HG02884 (cell line): ENCODE results near the gene CHAC2.
"Not testable (repeated sequence)": the region's sequence is repeated elsewhere in the genome, so short reads cannot be mapped to it uniquely, and the experiment has no call there.

Experiments used
- ATAC-seq: cut with Tn5 transposase; IDR thresholded peaks from one replicate; pipeline ENCODE4 v1.9.1; 2021; ENCODE audit warnings: mild to moderate bottlenecking, moderate library complexity; ENCODE audit not compliant: unreplicated experiment

The CHAC2 gene

DNA sequence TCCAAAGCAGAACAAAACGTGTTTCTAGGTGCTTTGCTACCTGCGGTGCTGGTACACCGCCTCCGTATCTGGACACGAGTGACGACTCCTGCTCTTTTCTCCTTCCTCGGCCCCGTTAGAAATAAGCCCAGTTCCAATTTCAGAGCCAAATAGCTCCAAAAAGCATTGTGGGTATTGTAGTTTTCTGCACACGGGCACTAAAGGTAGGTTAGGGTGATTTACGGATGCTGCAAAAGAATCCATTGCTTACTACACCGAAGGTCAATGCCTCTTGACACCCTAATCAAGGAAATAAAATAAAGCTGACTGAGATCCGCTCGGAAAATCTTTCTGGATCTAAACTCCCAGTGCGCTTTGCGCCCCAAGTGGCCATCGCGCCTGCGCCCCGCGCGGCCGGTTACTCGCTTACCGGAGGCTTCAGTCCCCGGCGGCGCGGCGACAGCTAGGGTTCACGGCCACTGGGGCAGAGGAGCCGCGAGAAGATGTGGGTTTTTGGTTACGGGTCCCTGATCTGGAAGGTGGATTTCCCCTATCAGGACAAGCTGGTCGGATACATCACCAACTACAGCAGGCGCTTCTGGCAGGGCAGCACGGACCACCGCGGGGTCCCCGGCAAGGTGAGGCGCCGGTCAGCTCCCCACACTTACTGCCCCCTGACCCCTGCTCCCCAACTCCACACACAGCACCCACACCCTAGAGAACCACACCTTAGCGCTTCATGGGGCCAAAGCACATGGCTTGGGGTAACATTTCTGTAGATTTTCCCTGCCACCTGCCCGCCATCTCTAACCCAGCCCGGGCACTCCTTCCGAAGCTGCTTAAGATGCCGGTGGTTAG, at the start of gene CHAC2:
Gene CHAC2, plus strand, starts transcription at position 400 of the 837 bp plus-strand sequence. Its CDS starts 83 bp downstream, at position 483.
- ATAC-seq = peak; percentile 86

DNA sequence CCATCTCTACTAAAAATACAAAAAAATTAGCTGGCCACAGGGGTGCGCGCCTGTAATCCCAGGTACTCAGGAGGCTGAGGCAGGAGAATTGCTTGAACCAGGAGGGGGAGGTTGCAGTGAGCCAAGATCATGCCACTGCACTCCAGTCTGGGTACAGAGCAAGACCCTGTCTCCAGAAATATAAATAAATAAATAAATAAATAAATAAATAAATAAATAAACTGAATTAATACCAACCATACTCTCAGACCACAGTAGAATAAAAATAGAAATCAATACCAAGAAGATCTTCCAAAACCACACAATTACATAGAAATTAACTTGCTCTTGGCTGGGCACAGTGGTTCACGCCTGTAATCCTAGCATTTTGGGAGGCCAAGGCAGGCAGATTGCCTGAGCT, 46.7 kb upstream of the CHAC2 start:
- not testable (repeated sequence) for ATAC-seq

DNA sequence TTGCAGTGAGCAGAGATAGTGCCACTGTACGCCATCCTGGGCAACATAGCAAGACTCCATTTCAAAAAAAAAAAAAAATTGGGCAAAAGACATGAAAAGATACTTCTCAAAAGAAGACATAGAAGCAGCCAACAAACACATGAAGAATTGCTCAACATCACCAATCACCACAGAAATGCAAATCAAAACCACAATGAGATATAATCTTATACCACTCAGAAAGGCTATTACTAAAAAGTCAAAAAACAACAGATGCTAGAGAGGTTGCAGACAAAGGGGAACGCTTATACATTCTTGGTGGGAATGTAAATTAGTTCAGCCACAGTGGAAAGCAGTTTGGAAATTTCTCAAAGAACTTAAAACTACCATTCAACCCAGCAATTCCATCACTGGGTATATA, 43.1 kb upstream of the CHAC2 start:
- no peak for ATAC-seq

DNA sequence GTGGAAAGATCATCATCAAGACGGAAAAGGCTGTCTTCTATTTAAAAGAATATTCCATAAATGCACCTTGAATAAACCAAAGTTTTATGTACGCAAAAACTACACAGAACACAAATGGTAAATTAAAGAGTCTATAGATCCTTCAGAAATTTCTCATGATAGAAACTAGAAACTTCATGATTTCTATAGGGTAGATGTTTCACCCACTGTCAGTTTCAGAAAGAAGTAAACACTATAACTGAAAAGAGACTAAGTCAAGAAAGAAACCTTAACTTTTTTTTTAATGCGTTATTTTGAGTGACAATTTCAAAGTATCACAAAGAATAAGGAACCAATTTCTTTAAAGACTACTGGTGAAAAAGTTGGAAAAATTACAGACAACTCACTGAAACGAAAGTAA, 41.9 kb upstream of the CHAC2 start:
- ATAC-seq = no peak

DNA sequence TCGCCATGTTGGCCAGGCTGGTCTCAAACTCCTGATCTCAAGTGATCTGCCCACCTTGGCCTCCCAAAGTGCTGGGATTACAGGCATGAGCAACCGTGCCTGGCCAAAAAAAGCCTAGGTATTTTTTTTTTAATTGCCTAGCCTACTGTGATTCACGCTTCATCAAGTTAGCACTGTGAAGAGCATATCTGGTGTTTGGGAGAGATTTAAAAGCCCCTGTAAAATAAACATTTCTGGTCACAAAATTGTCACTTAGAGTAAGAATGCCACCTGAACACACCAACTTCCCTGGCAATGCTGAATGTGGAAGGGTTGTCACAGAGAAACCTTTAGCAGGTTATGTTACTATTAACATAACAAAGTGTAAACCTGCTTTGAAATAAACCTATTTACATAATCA, 39.7 kb upstream of the CHAC2 start:
- ATAC-seq = no peak

DNA sequence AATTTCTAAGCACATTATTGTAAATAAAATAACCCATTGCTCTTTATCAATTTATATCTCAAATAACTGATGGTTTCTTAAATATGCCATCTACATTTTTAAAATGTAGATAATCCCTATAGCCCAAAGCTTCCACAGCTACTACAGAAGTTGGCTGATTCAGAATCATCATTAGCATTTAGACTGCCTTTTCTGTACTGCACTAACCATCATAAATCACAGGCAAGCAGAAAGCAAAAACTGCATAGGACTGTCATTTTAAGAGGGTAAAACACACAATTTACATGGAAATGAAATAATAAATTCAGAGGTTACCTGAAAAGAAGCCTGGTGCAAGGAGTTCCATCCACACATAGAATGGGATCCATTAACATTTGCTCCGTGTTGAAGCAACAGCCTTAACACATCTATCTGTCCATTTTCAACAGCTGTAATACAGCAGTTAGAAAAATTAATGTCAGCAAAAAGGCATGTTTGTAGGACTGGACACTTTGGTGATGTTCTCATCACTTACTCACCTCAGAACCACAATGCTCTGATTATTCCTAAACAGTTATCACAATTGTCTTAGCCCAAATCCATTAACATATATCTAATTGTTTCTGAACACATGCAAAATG, 38.4 kb upstream of the CHAC2 start:
- ATAC-seq = no peak

DNA sequence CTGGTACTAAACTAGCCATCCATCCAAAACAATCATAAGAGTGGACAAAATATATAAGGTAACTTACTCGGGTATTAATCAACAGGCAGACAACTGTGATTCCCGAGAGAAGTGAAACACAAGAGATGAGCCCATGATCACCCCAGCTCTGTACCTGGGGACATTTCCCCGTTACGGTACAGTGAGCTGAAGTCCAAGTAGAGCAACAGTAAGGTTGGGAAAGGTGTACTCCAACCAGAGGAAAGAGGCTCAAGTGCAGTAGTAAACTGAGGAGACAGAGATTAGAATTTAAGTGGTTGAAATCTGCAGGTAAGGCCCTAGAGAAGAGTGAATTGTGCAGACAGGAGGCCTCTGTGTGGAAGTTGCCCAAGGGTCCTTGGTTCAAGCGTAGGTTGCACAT, 30.5 kb upstream of the CHAC2 start:
- no peak for ATAC-seq

DNA sequence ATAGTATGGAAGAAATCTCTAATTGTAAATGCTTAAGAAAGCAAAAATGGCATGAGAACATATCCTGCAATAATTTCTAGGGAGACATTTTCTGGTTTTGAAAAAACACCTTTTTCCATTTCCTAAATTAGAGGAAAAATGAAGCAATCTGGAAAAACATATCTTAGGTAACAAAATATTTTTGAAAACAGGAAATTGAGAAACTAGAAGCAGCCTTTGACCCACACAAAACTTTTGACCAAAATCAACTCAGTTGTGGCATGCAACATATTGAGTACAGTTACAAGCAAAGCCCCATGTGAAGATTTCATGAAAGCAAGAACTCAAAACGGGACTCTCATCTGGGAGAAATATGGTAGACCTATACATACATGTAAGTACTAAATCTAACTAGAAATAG, 28.6 kb upstream of the CHAC2 start:
- ATAC-seq = no peak

DNA sequence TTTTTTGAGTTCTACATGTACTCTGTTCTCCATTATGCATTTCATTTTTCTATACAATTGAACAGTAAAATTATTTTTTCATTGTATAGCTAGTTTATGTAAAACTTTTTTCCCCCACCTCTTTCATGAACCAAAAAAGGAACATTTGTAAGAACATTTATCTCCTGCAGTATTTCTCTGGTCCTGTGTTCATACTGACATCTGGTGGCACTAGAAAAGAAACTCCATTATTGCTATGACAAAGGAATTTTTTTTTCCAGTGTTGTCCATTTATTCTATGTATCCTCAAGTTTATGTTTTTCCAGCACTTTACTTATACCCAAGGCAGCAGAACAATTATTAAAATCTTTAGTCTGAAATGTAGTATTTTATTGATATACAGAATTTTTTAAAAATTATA, 27.4 kb upstream of the CHAC2 start:
- no peak for ATAC-seq

DNA sequence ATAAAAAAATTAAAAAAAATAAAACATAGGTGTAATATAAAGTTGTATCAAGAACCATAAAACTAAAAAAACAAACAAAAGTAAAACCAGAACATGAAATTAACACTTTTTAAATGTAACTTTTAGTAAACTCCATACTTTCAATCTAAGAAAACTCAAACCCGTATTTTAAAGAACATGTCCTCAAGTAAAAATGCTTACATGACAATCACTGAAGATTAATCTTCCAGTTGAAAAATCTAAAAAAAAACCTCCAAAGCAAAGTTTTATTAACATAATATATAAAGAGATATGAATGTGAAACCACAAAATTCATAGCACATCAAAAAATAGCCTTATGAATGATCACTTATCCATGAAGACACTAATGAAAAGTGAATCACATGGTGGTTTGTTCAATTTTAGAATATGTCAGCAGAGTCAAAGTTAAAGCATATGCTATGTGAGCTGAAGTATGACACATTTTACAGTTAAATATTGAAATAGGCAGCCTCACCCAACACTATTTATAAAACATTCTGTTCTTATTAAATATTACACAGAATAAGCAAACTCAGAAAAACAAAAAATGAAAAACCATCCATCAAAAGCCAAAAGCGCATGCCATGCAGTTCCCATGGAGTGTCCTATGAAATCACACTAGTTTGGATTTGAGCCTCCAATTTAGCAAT, 23.1 kb upstream of the CHAC2 start:
- no peak for ATAC-seq

DNA sequence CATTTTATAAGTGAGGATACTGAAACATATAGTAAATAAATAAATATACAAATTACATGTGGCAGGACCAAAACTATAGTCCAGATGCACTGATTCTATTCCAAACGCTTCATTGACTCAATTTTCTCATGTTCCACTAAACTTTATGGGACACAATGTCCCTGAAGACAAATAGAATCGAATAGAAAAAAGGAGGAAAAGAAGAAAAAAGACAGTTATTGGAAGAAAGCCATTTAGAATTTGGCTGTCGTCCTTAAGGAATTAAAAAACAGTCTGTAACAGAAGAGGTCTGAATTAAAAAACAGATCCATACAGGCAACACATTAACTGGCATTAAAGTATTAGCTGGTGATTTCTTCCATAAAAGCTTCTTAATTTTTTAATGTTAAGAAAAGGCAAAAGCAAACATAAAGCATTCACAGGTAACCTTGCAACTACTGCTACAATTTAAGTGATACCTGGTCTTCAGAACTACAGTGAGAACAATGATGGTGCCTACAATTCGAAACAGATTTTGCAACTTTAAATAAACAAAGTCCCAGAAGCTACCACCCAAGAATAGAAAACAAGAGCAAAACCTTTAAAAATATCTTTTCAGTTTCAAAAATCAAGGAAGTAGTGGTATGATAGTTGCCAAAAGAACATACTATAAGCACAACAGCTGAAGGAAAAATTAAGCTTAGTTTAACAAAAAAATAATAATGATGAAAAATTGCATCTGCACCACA, 17.4 kb upstream of the CHAC2 start:
- no peak for ATAC-seq

DNA sequence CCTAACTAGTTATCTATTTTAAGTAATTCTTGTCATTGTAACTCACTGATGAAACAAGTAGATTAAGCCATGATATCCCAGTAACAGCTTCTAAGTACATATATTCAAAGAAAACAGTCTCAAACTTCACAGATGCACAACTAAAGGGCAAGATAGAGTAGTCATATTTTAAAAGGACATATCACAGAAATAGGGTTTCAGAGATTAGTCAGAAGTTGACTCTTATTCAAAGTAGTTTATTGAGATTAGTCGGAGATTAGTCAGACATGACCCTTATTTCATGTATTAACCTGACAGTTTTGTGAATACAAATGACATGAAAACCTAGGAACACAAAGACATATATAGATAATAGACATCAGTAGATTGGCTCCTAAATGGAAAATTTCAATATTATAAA, 15.9 kb upstream of the CHAC2 start:
- ATAC-seq = peak; percentile 96

DNA sequence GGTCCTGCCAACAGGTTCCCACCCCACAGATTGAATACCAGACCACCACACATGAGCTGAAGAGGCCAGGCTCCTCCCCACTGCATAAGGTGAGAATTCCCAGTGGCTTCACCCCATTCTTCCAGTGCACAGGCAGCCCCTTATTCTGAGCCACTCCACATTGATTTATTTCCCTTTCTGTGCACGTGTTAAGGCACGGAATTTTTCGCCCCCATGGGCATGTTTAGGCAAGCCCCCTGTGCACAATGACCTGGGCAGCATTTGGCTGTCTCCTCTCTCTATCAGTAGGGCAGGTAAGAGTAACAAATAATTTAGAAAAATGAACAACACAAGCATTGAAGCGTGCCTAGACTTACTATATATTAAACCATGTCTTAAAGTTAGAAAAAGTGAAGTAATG, 15.2 kb upstream of the CHAC2 start:
- no peak for ATAC-seq

DNA sequence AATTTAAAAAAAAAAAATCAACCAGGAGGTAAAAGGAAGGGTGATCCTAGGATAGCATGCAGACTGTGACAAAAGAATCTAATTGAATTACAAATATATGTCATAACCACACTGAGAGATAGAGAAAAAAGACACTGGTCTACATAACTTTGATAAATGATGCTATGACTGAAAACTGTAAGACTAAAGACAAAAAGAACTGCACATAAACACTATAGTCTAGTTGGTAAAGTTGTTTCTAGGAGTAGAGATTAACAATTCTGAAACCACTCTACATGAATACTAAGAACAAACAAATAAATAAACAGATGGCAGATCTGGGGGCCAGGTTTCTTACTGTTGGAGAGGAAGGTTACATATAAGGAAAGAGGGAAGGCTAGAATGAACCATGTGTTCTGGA, 14.6 kb upstream of the CHAC2 start:
- no peak for ATAC-seq

DNA sequence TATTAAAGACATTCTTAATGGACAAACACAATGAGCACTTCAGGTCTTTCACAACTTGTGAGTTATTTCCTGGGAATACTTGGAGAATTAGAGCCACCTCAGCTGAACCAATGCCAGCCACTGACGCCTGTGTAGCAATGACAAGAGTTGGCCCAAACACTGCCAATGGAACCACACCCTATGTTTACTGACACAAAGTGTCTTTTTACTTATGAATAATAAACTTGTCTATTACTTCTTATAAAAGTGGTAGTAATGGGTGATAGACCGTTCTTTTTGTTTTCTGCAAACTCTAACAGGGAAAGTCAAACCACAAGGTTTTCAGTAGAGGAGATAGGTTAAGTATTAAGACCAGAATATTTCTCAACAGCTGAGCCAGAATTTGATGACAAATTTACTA, 12.5 kb upstream of the CHAC2 start:
- no peak for ATAC-seq

DNA sequence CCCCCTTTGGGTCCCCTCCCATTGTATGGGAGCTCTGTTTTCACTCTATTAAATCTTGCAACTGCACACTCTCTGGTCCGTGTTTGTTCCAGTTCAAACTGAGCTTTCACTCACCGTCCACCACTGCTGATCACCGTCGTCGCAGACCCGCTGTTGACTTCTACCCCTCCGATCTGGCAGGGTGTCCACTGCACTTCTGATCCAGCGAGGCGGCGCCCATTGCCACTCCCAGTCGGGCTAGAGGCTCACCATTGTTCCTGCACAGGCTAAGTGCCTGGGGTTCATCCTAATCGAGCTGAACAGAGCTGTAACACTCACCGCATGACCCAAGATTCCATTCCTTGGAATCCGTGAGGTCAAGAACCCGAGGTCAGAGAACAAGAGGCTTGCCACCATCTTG, 11.0 kb upstream of the CHAC2 start:
- ATAC-seq = no peak

DNA sequence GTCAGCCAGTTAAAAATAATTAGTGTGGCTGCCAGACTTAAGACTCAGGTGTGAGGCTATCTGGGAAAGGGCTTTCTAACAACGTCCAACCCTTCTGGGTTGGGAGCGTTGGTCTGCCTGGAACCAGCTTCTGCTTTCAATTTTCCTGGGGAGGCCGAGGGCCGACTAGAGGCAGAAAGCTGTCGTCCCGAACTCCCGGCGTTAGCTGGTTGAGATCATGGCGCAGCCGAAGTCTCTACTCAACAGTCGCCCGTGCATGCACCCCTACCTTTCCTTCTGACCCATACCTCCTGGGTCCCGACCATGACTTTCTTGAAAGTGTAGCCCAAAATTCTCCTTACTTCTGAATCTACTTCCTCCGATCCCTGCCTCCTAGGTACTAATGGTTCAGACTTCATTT, 10.4 kb upstream of the CHAC2 start:
- ATAC-seq = not testable (repeated sequence)

DNA sequence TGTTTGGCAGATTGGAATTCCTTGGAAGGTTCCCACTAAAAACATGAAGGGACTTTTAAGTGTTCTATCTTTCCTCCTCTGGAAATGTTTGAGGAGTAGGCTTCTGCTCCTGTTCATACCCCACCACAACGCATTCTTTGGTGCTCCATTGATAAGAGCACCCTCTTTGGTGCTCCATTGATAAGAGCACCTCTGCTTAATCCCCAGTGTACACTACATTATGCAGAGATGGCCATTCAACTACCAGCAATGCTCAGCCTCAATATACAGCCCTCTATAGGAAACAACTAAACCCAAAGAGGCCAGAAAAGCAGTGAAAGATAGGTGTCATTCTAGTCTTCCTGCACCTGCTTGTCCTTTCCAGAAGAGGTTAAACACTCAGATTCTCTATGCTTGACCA, 1.8 kb upstream of the CHAC2 start:
- no peak for ATAC-seq

DNA sequence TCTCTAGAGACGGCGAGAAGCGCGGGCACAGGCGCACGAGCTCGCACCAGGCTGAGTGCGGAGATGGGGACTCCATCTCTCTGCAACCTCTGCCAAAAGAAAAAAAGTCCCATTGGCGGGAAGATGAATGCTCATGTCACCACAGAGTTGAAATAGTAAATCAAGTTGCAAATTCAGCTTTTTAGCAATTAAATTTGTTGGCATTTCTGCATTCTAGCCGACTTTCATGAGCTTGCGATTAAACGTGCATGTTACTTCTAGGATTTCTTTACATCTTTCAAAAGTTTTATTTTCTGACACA, 588 bp downstream of the CHAC2 start:
- peak; percentile 43 for ATAC-seq

DNA sequence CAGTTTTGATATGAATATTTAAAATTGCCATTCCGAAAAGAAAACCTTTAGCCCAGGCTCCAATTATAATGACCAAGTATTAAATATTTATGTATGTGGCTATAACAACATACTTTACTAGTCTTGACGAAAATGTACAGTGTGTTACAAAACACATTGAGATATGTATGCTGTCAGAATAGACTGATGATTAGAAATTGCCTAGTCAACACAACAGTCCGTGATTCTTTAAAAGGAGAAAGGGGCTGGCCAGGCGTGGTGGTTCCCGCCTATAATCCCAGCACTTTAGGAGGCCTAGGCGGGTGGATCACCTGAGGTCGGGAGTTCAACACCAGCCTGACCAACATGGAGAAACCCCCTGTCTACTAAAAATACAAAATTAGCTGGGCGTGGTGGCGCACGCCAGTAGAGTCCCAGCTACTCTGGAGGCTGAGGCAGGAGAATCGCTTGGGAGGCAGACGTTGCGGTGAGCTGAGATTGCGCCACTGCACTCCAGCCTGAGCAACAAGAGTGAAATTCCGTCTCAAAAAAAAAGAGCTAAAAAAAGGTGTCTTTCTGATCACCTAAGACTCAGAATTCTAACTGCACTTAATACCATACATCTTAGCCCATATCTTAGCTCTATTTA, 1.8 kb downstream of the CHAC2 start:
- no peak for ATAC-seq

DNA sequence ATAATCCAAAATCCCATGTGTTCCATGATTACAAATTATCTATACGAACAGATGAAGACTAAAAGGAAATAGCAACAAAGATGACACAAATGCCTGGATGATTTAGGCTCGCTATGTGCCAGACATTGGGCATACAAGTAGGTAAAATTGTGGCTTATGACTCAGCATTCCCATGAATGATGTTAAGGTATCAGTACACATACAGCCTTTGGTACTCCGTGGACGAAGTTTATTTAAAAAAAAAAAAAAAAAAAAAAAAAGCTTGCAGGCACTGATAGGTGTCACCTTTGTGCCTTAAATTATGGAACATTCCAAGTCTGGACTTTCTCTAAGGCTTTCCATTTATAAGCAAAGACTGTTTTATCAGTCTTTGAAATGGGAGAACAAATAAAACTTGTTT, 2.7 kb downstream of the CHAC2 start:
- ATAC-seq = no peak
